HepG2 (cell line): ENCODE data around the gene ZC3H7B. TPM values are rescaled to one million over a fixed set of nuclear protein-coding genes. Genes with fewer than 3 reads are reported as not detected.
A peak's percentile ranks its signal among the peaks of the same experiment; 100 is the strongest.

Experiments
- ATAC-seq: fragments of 200-7000 bp; cut with Tn5 transposase; 3 replicates; pipeline ENCODE4 v1.9.1; 2020; ENCODE audit warnings: mild to moderate bottlenecking, moderate library complexity
- BruUV-seq: library from RNA; stranded (reverse); fragments of 400-500 nt; replicated peaks from 2 replicates; lab custom pipeline; 2021; lab: Mats Ljungman, UMichigan
- CTCF ChIA-PET: fragments of 300-600 bp; formaldehyde crosslinking; extraction: SDS; loops from one replicate; lab custom pipeline; 2021; ENCODE audit warnings: low total read pairs, inconsistent platforms, low intra/inter-chr PET ratio; lab: Yijun Ruan, JAX
- POLR2A ChIA-PET: fragments of 350-600 bp; sonication (Branson Sonifier 250); formaldehyde crosslinking; loops from one replicate; lab custom pipeline; 2020; ENCODE audit warnings: antibody characterized with exemption, inconsistent platforms; lab: Yijun Ruan, JAX
- DNase-seq: peaks from one replicate; pipeline ENCODE4 v3.0.0-alpha.2; 2015; ENCODE audit warnings: low spot score
- FAIRE-seq: peaks from 3 replicates; lab custom pipeline; 2011; peaks lifted over from hg19 to GRCh38; lab: Jason Lieb, UNC
- H2AFZ ChIP-seq: one replicate; pipeline ENCODE4 v1.6.1; 2011; ENCODE audit warnings: low read length, inconsistent platforms
- H3K27ac ChIP-seq: fragments of 300-600 bp; 3 replicates; pipeline ENCODE4 v1.8.0; 2011; ENCODE audit warnings: mixed run types, mild to moderate bottlenecking, mixed read lengths, low read length, inconsistent platforms; ENCODE audit not compliant: insufficient read depth; ENCODE audit errors: extremely low read length
- H3K27me3 ChIP-seq, 2 experiments: fragments of 200-600 bp in 1 of 2; 2 replicates in 1 of 2; 3 replicates in 1 of 2; pipeline versions ENCODE4 v1.6.0 to v1.8.0; 2011; ENCODE audit warnings: low read length in 2 of 2, mild to moderate bottlenecking in 2 of 2, moderate library complexity in 2 of 2, inconsistent platforms in 1 of 2; ENCODE audit not compliant: insufficient read depth in 2 of 2, control insufficient read depth in 1 of 2
- H3K36me3 ChIP-seq, 2 experiments: fragments of 200-600 bp in 1 of 2; replicated peaks in 1 of 2; 2 replicates in 1 of 2; 3 replicates in 1 of 2; pipeline versions ENCODE4 v1.5.1 to v1.8.0; 2011; ENCODE audit warnings: low read length in 2 of 2, inconsistent platforms in 1 of 2; ENCODE audit not compliant: insufficient read depth in 2 of 2, control insufficient read depth in 1 of 2
- H3K4me1 ChIP-seq: 2 replicates; pipeline ENCODE4 v1.5.1; 2012; ENCODE audit warnings: low read length, inconsistent platforms; ENCODE audit not compliant: insufficient read depth
- H3K4me2 ChIP-seq: 2 replicates; pipeline ENCODE4 v1.6.0; 2011; ENCODE audit warnings: low read depth, low read length, inconsistent platforms
- H3K4me3 ChIP-seq, 3 experiments: fragments of 200-600 bp in 1 of 3; sonication (generic), shearing (Covaris generic) in 1 of 3; replicated peaks in 1 of 3; 2 replicates each; pipeline ENCODE4 v1.5.1; 2011 to 2016; ENCODE audit warnings: low read length in 3 of 3, inconsistent platforms in 2 of 3, low read depth in 2 of 3, mild to moderate bottlenecking in 2 of 3, control low read depth in 1 of 3, mixed read lengths in 1 of 3; ENCODE audit not compliant: insufficient read depth in 1 of 3
- H3K79me2 ChIP-seq: one replicate; pipeline ENCODE4 v1.6.1; 2011; ENCODE audit warnings: low read length, inconsistent platforms; ENCODE audit not compliant: insufficient read depth
- H3K9ac ChIP-seq: 2 replicates; pipeline ENCODE4 v1.6.0; 2011; ENCODE audit warnings: mild to moderate bottlenecking, low read depth, low read length, inconsistent platforms; ENCODE audit not compliant: insufficient read depth
- H3K9me3 ChIP-seq: 2 replicates; pipeline ENCODE4 v1.5.1; 2012; ENCODE audit warnings: mild to moderate bottlenecking, low read length
- H4K20me1 ChIP-seq: 2 replicates; pipeline ENCODE4 v1.6.0; 2011; ENCODE audit warnings: inconsistent platforms, mild to moderate bottlenecking, low read length, moderate library complexity; ENCODE audit not compliant: insufficient read depth
- EP300 ChIP-seq, 3 experiments: sonication (generic) in 1 of 3; formaldehyde crosslinking in 1 of 3; IDR thresholded peaks; 2 replicates each; pipeline versions ENCODE4 v1.5.1 to v1.6.1; 2011 to 2020; ENCODE audit warnings: low read depth in 2 of 3, low read length in 2 of 3, borderline replicate concordance in 1 of 3, improper control_type of control experiment in 1 of 3, mild to moderate bottlenecking in 1 of 3, missing genetic modification reagents in 1 of 3, moderate library complexity in 1 of 3
- HNF4A ChIP-seq: sonication (generic); formaldehyde crosslinking; IDR thresholded peaks from 2 replicates; pipeline ENCODE4 v1.4.0; 2020; ENCODE audit warnings: missing genetic modification reagents
- HNF4G ChIP-seq, 2 experiments: sonication (generic) in 1 of 2; formaldehyde crosslinking in 1 of 2; IDR thresholded peaks; 2 replicates each; pipeline versions ENCODE4 v1.4.0 to v1.6.1; 2011 to 2020; ENCODE audit warnings: borderline replicate concordance in 2 of 2, low read depth in 2 of 2, mild to moderate bottlenecking in 2 of 2, low read length in 1 of 2, missing genetic modification reagents in 1 of 2, moderate library complexity in 1 of 2
- HOXD1 ChIP-seq: sonication (generic); formaldehyde crosslinking; IDR thresholded peaks from 2 replicates; pipeline ENCODE4 v1.5.0; 2020; ENCODE audit warnings: missing genetic modification reagents
- KDM4B ChIP-seq: sonication (generic); formaldehyde crosslinking; IDR thresholded peaks from 2 replicates; pipeline ENCODE4 v1.4.0; 2020; ENCODE audit warnings: missing genetic modification reagents
- KDM5B ChIP-seq: sonication (generic); formaldehyde crosslinking; IDR thresholded peaks from 2 replicates; pipeline ENCODE4 v1.4.0; 2020; ENCODE audit warnings: missing genetic modification reagents, mild to moderate bottlenecking, borderline replicate concordance
- NR2F1 ChIP-seq, 2 experiments: fragments of 450-650 bp in 1 of 2; formaldehyde crosslinking in 1 of 2; IDR thresholded peaks; 2 replicates each; pipeline versions ENCODE4 v1.5.0 to v1.6.1; 2016 to 2020; ENCODE audit warnings: mild to moderate bottlenecking in 1 of 2, missing compliant biosample characterization in 1 of 2, missing genetic modification reagents in 1 of 2, moderate library complexity in 1 of 2
- PPARG ChIP-seq: conservative IDR thresholded peaks from 2 replicates; pipeline ENCODE4 v1.6.1; 2016; ENCODE audit warnings: missing biosample characterization, missing genetic modification reagents
- SOX13 ChIP-seq, 3 experiments: fragments of 450-650 bp in 1 of 3; sonication (generic) in 1 of 3; formaldehyde crosslinking in 1 of 3; IDR thresholded peaks in 2 of 3; conservative IDR thresholded peaks in 1 of 3; 2 replicates each; pipeline versions ENCODE4 v1.5.0 to v1.6.1; 2016 to 2020; ENCODE audit warnings: antibody characterized with exemption in 1 of 3, mild to moderate bottlenecking in 1 of 3, missing compliant biosample characterization in 1 of 3, missing genetic modification reagents in 1 of 3, moderate library complexity in 1 of 3
- TEAD3 ChIP-seq: optimal IDR thresholded peaks from 2 replicates; pipeline ENCODE3; 2016; ENCODE audit warnings: borderline replicate concordance
- ZBTB26 ChIP-seq: IDR thresholded peaks from 2 replicates; pipeline ENCODE4 v1.6.1; 2016; ENCODE audit warnings: missing compliant biosample characterization, missing genetic modification reagents, borderline replicate concordance
- ZMYM3 ChIP-seq: sonication (generic); formaldehyde crosslinking; IDR thresholded peaks from 2 replicates; pipeline ENCODE4 v1.5.1; 2020; ENCODE audit warnings: mild to moderate bottlenecking, missing genetic modification reagents
- ZNF12 ChIP-seq: sonication (generic); formaldehyde crosslinking; IDR thresholded peaks from 2 replicates; pipeline ENCODE4 v1.5.0; 2020; ENCODE audit warnings: missing genetic modification reagents
- ZNF496 ChIP-seq: sonication (generic); formaldehyde crosslinking; IDR thresholded peaks from 2 replicates; pipeline ENCODE4 v1.8.1; 2023; ENCODE audit warnings: mild to moderate bottlenecking, moderate library complexity, missing genetic modification reagents; ENCODE audit not compliant: insufficient replicate concordance
- ZNF510 ChIP-seq: sonication (generic); formaldehyde crosslinking; IDR thresholded peaks from 2 replicates; pipeline ENCODE4 v1.4.0; 2020; ENCODE audit warnings: low read depth, mild to moderate bottlenecking, missing genetic modification reagents
- ZNF530 ChIP-seq: sonication (generic); formaldehyde crosslinking; IDR thresholded peaks from 2 replicates; pipeline ENCODE4 v1.5.0; 2020; ENCODE audit warnings: low read depth, mild to moderate bottlenecking, missing genetic modification reagents
- WGBS: methylation state at CpG from one replicate; pipeline ENCODE4 v1.1.6; 2017; ENCODE audit warnings: low lambda C conversion rate; 5-methylcytosine and 5-hydroxymethylcytosine counted together
- in situ Hi-C: cut with HindIII; loops from 2 replicates; pipeline ENCODE4 v1.10.0; 2017; ENCODE audit warnings: low pct_unique_long_range_greater_than_20kb; ENCODE audit not compliant: extremely low pct_ligation_motif_present
- intact Hi-C: fragments of 100-400 bp; cut with micrococcal nuclease; formaldehyde crosslinking; loops from one replicate; pipeline ENCODE4 v1.10.0; 2022; ENCODE audit not compliant: unreplicated experiment
- polyA plus RNA-seq, 8 experiments: library from polyadenylated mRNA; depleted of rRNA in 3 of 8; stranded (reverse) in 7 of 8; unstranded in 1 of 8; fragments of >200 nt; fragmentation: Illumina TruSeq in 4 of 8; extraction: Trizol in 4 of 8; gene quantifications; 2 replicates each; pipeline versions ENCODE4 v1.2.1 to v1.2.3, GENCODE V29; 2011 to 2016; ENCODE audit warnings: low read depth in 4 of 8, missing spikeins in 1 of 8, mixed read lengths in 1 of 8; ENCODE audit not compliant: insufficient read depth in 1 of 8
- total RNA-seq, 5 experiments: library from RNA; depleted of rRNA; stranded (reverse); fragments of >200 nt; fragmentation: Illumina TruSeq; extraction: Trizol; gene quantifications; 2 replicates each; pipeline ENCODE4 v1.2.3, GENCODE V29; 2016; ENCODE audit warnings: low read depth in 1 of 5

Gene ZC3H7B
- total and polyA plus RNA-seq, 2 of the 13 experiments (the other 11 are each of a cell fraction or from before 2014, with no cell fraction given), result 26.4 to 37.2 TPM

DNA sequence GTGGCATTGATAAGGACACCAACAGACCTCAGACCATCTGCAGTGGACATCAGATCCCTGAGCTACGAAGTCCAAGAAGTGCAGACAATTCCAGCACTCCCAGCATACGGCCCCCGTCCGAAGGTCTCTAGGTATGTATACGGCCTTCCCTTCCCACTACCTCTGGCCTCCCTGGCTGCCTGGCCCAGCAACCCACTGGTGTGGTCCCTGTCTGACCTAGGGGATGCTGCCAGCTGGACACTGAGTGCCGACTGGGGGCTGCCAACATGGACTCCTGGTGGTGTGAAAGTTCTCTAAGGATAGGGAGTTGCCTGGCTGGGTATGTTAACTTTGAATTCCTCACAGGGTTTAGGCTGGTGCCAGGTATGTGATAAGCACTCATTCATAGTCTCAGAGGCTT, 62.9 kb downstream of the ZC3H7B start:
- ATAC-seq, result peak; percentile 19
- BruUV-seq, result no TSS peak
- Histone ChIP-seq H3K4me2 (peak overlapping the region; percentile 94), H2AFZ (no peak overlapping the region), H3K9ac (no peak overlapping the region), H3K27me3 (no peaks in the 10 kb centered on the region; a peak in 1 of 5 replicates), H3K79me2 (no peaks in the 10 kb centered on the region), H4K20me1 (no peaks in the 10 kb centered on the region), H3K4me1 (peaks cover 72% of the 10 kb centered on the region), H3K27ac (no peak overlapping the region), H3K4me3 (peak overlapping the region in 1 of 3 experiments; percentile 65; a peak in 2 of 6 replicates), H3K36me3 (no peaks in the 10 kb centered on the region), H3K9me3 (no peaks in the 10 kb centered on the region)
- FAIRE-seq, result no peak
- no peak for TF ChIP-seq ZNF496 (CRISPR knock-in tag)
- TF ChIP-seq HNF4A (CRISPR knock-in tag), result peak; percentile 41; the same call in 1 of the 2 replicates
- TF ChIP-seq HNF4G (IDR thresholded peaks at IDR 0.05; ENCODE audit: borderline replicate concordance, low read depth, low read length), result peak; percentile 34; the same call in 1 of the 2 replicates
- TF ChIP-seq HNF4G (CRISPR knock-in tag; IDR thresholded peaks at IDR 0.05; ENCODE audit: borderline replicate concordance, low read depth), result no peak
- 0 out of 2 replicates have a peak, but pooled peaks have one; percentile 5 for TF ChIP-seq KDM5B
- peak; percentile 37 for TF ChIP-seq TEAD3 (CRISPR knock-in tag)
- in situ Hi-C loops (no loop called here), intact Hi-C loops (loop anchor here (10.0 kb wide), 1 partner anchor 59 kb away; the partner anchor contains the start of gene ZC3H7B)
- no peak for DNase-seq
- ChIA-PET POLR2A (interaction anchor here (0.6 to 7.5 kb wide), 3 partner anchors 17 to 82 kb away, joined by 3 to 135 read pairs (median 7); partner anchors contain the start of genes TEF and TOB2), CTCF (no interaction called here)
- WGBS, result 25% methylated on average over 2 of the region's 6 CpGs

DNA sequence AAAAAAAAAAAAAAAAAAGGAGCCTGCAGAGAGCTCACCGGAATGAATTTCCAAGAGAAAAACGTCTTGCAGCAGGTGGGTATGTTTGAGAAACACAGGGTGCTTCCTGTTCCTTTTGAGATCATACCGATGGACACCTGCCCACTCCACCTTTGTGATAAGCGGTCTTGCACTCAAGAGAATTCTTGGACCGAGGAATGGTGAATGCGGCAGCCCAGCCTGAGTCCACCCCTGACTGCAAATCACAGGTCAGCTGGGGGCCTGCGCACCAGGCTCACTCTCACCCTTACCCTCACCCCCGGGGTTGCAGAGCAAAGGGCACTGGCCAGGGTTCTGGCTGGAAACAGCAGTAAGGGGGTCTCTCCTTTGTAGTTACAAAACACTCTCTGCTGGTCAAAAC, 63.6 kb downstream of the ZC3H7B start:
- no TSS peak for BruUV-seq
- FAIRE-seq, result no peak
- TF ChIP-seq PPARG (CRISPR knock-in tag) (peak; percentile 47; the same call in 1 of the 2 replicates), ZNF12 (CRISPR knock-in tag) (no peak), HOXD1 (CRISPR knock-in tag) (no peak), NR2F1 (CRISPR knock-in tag; IDR thresholded peaks at IDR 0.05) (0 out of 4 replicates have a peak, but pooled peaks of 1 of the 2 experiments have one; percentile 16), ZNF530 (CRISPR knock-in tag) (no peak), SOX13 (IDR thresholded peaks at IDR 0.05) (no peak), SOX13 (CRISPR knock-in tag; conservative IDR thresholded peaks at IDR 0.05 in 1 of 2, IDR thresholded peaks at IDR 0.05 in 1 of 2) (no peak), ZMYM3 (CRISPR knock-in tag) (peak; percentile 26; the same call in 1 of the 2 replicates), KDM4B (CRISPR knock-in tag) (no peak), EP300 (IDR thresholded peaks at IDR 0.05; ENCODE audit: low read depth in 2 of 2, low read length in 2 of 2) (no peak), EP300 (CRISPR knock-in tag; IDR thresholded peaks at IDR 0.05; ENCODE audit: borderline replicate concordance) (no peak), ZNF510 (CRISPR knock-in tag) (no peak), ZBTB26 (no peak)

More for the DNA sequence above, 63.6 kb downstream of the ZC3H7B start:
- H3K4me2 ChIP-seq, result peak overlapping the region; percentile 94
- peak overlapping the region; percentile 15 to 65 (median 27); a peak in 5 of 6 replicates for H3K4me3 ChIP-seq
- no peak overlapping the region for H3K9ac ChIP-seq
- no peak overlapping the region for H3K27ac ChIP-seq
- no peaks in the 10 kb centered on the region for H4K20me1 ChIP-seq
- peaks cover 65% of the 10 kb centered on the region for H3K4me1 ChIP-seq
- no peak overlapping the region for H2AFZ ChIP-seq
- 1% methylated on average over 8 of the region's 8 CpGs for WGBS
- in situ Hi-C loops (no loop called here), intact Hi-C loops (loop anchor here (10.0 kb wide), 1 partner anchor 60 kb away; the partner anchor contains the start of gene ZC3H7B)
- no peaks in the 10 kb centered on the region; a peak in 1 of 5 replicates for H3K27me3 ChIP-seq
- CTCF ChIA-PET, result no interaction called here
- H3K79me2 ChIP-seq, result no peaks in the 10 kb centered on the region
- ATAC-seq (peak; percentile 12; the same call in 2 of the 3 replicates), DNase-seq (no peak)
- H3K9me3 ChIP-seq, result no peaks in the 10 kb centered on the region
- H3K36me3 ChIP-seq, result no peaks in the 10 kb centered on the region
- POLR2A ChIA-PET, result interaction anchor here (1.6 to 7.5 kb wide), 2 partner anchors 17 to 32 kb away, joined by 7 to 135 read pairs; partner anchors contain the start of gene TEF
